Pancreas (tissue), 10 donors: ENCODE measurements around the gene CCNJL. TPM values are rescaled to one million over a fixed set of nuclear protein-coding genes. Genes with fewer than 3 reads are reported as not detected.

Source experiments
- ATAC-seq, 4 donors: fragments of 200-7000 bp; cut with Tn5 transposase; one replicate each; pipeline versions ENCODE4 v1.8.0 to v1.9.1; 2020; ENCODE audit warnings: mild to moderate bottlenecking in 4 of 4, moderate library complexity in 4 of 4
- DNase-seq, 6 donors: peaks; one replicate each; pipeline ENCODE4 v3.0.0-alpha.2; 2020
- FAIRE-seq: peaks from 2 replicates; lab custom pipeline; 2012; peaks lifted over from hg19 to GRCh38; lab: Jason Lieb, UNC
- H3K27ac ChIP-seq, 4 donors: fragments of 200-600 bp; sonication (generic); 1 replicate in 3 of 4; 2 replicates in 1 of 4; pipeline versions ENCODE4 v1.5.0 to v1.8.0; 2020
- H3K27me3 ChIP-seq, 4 donors: fragments of 200-600 bp; one replicate each; pipeline ENCODE4 v1.8.0; 2021
- H3K36me3 ChIP-seq, 3 donors: fragments of 200-600 bp; sonication (generic) in 1 of 3; one replicate each; pipeline versions ENCODE4 v1.5.0 to v1.8.0; 2020 to 2021
- H3K4me1 ChIP-seq, 3 donors: fragments of 200-600 bp; one replicate each; pipeline ENCODE4 v1.8.0; 2021
- H3K4me3 ChIP-seq, 4 donors: fragments of 200-600 bp; sonication (generic) in 2 of 4; one replicate each; pipeline versions ENCODE4 v1.5.0 to v1.8.0; 2020 to 2021
- H3K9me3 ChIP-seq, 4 donors: fragments of 200-600 bp; one replicate each; pipeline ENCODE4 v1.8.0; 2021
- CTCF ChIP-seq, 4 donors: fragments of 200-600 bp; sonication (generic) in 3 of 4; IDR thresholded peaks; one replicate each; pipeline versions ENCODE4 v1.5.0 to v1.8.0; 2021; ENCODE audit warnings: antibody characterized with exemption in 4 of 4
- WGBS, 2 donors: extraction: QIAGEN DNeasy Blood & Tissue Kit; methylation state at CpG; one replicate each; pipeline ENCODE4 v1.1.7; 2013; 5-methylcytosine and 5-hydroxymethylcytosine counted together
- intact Hi-C, 3 donors: fragments of 100-400 bp; cut with DNase I; formaldehyde crosslinking; loops; one replicate each; pipeline versions ENCODE4 v1.11.1 to v1.14.2; 2022
- polyA plus RNA-seq, 2 donors: library from polyadenylated mRNA; stranded (reverse); fragments of 200-250 nt; gene quantifications; one replicate each; pipeline ENCODE4 v1.2.3, GENCODE V29; 2013
- total RNA-seq, 6 donors: library from RNA; stranded (reverse); fragmentation: NEBNext Ultra II Directional in 4 of 6; extraction: Animal tissue kit (Norgen Biotek cat#: 25700) in 4 of 6; gene quantifications; one replicate each; pipeline versions ENCODE4 v1.2.1 to v1.2.4, GENCODE V29; 2021 to 2023
- donor health status: healthy with polysubstance abuse.
- donor health status: DM: no; HTN: no; CAD: no; lungs with moderate emphysema.
- donor health status: DM: no; HTN: no; CAD: no.
- donor health status: control.
- donor health status: control.
- donor health status: Bipolar disorder and iron deficiency.
- donor health status: DM: yes; HTN: yes; CAD: no.
- donor health status: DM: no; HTN: no; CAD: no.
- donor health status: DM: no; HTN: no; CAD: no.
- donor health status: DM: yes; HTN: yes; CAD: no.

The CCNJL gene
- total and polyA plus RNA-seq, 8 donors: 0.06 to 0.58 (median 0.14) TPM

DNA sequence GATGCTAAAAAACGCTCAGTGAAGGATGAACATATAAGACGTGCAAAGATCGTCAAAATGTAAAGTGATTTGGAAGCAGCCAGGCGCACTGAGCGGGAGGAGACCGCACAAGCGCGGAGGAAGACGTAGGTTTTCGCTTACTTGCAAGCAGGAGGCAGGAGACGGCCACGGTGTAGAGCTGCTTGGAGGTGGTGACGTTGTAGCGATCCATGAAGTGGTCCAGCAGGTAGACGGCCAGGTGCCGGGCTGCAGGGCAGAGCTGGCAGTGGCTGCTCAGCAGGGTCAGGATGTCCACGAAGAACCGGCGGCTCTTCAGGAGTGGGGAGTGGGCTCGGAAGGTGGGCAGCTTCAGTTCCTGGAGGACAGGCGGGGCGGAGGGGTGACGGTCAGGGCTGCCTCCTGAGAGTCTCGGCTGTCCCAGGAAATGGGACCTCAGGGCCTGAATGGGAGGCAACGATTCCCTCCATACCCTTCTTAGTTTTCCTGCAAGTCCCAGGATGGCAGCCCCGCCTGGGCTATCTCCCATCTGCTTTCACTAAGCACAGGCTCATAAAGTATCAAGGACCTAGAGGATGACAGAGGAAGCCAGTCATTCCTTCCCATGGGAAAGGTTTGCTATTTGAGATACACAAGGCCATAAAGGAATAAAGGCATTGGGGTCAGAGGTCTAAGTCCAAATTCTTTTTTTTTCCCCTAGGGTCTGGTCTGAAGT is 31.8 kb downstream of the CCNJL start:
- intact Hi-C loops: no loop called here
- 84 to 90% methylated on average over 26 of the region's 26 CpGs for WGBS, 2 donors

DNA sequence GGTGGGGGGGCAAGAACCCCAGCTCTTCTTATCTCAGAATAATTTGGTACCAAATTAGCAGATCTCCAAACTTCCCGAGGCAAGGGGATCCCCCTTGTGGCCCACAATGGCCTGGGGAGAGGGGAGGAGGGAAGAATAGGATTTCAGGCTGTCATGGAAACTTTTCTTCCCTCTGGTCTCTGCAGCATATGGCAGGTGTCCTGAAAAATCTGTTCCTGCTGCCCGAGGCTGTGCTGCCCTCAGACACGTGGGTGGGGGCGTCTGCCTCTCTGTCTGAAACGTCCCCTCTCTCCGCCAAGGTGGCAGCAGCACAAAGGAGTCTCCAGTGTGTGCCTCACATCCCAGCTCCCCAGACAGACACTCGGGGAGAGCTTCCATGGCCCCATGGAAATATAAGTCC is 34.0 kb downstream of the CCNJL start:
- Histone ChIP-seq H3K4me1 (no peaks in the 10 kb centered on the region), H3K27ac (no peak overlapping the region), H3K9me3 (no peaks in the 10 kb centered on the region), H3K27me3 (no peaks in the 10 kb centered on the region), H3K36me3 (no peaks in the 10 kb centered on the region), H3K4me3 (no peak overlapping the region)
- WGBS, 2 donors: 55 to 62% methylated on average over 7 of the region's 7 CpGs
- intact Hi-C loops: no loop called here
- FAIRE-seq (no peak), ATAC-seq (no peak), DNase-seq (no peak)
- no peak for TF ChIP-seq CTCF (IDR thresholded peaks at IDR 0.05)

More for the DNA sequence above, 31.8 kb downstream of the CCNJL start:
- Histone ChIP-seq H3K9me3 (no peaks in the 10 kb centered on the region), H3K4me1 (no peaks in the 10 kb centered on the region), H3K27me3 (no peaks in the 10 kb centered on the region), H3K27ac (no peak overlapping the region), H3K4me3 (no peak overlapping the region), H3K36me3 (no peaks in the 10 kb centered on the region)
- no peak for TF ChIP-seq CTCF (IDR thresholded peaks at IDR 0.05)
- DNase-seq: no peak
- FAIRE-seq: no peak
- ATAC-seq: no peak

GRCh38 chr5:160274483-160274931 is 37.9 kb downstream of the CCNJL start:
- Histone ChIP-seq H3K9me3 (no peaks in the 10 kb centered on the region), H3K4me3 (no peak overlapping the region), H3K27ac (no peak overlapping the region), H3K36me3 (no peaks in the 10 kb centered on the region), H3K4me1 (no peaks in the 10 kb centered on the region), H3K27me3 (no peaks in the 10 kb centered on the region)
- no peak for TF ChIP-seq CTCF (IDR thresholded peaks at IDR 0.05)
- intact Hi-C loops: no loop called here
- ATAC-seq (no peak), FAIRE-seq (no peak), DNase-seq (no peak)
- WGBS, 2 donors: 76 to 89% methylated on average over 5 of the region's 5 CpGs

- no peak overlapping the region for H3K4me3 ChIP-seq
- no peaks in the 10 kb centered on the region for H3K36me3 ChIP-seq
- no peaks in the 10 kb centered on the region for H3K27me3 ChIP-seq
- no peak for TF ChIP-seq CTCF (IDR thresholded peaks at IDR 0.05)
- WGBS, 2 donors: 92 to 93% methylated on average over 2 of the region's 2 CpGs
- intact Hi-C loops: no loop called here
- H3K27ac ChIP-seq: no peak overlapping the region
- H3K9me3 ChIP-seq: no peaks in the 10 kb centered on the region
- FAIRE-seq (no peak), DNase-seq (no peak), ATAC-seq (no peak)
- peaks cover 0 to 2% (median 0%) of the 10 kb centered on the region in 3 donors for H3K4me1 ChIP-seq
These were observed 39.5 kb downstream of the CCNJL start for GRCh38 chr5:160272889-160273288.

DNA sequence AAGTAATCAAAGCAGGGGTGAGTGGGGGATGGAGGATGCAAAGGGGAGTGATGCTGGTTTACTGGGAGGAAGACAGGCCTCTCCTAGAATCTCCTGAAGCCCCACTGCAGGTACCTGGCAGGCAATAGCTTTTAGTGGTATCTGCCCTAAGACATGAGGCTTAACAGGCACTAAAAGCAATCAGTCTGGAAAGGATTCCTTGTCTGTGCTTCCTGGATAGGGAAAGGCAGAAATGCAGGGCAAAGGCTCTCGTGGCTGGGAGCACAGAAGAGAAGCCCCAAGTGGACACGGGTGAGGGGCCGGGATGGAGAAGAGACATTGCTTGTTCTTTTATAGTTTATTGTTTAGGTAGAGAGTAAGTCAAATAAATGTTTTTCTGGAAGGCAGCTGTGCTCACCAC is 40.1 kb downstream of the CCNJL start:
- TF ChIP-seq CTCF (IDR thresholded peaks at IDR 0.05): no peak
- H3K27me3 ChIP-seq: no peaks in the 10 kb centered on the region
- no peak for ATAC-seq
- no peak for FAIRE-seq
- no peaks in the 10 kb centered on the region for H3K9me3 ChIP-seq
- intact Hi-C loops: no loop called here
- 78 to 79% methylated on average over 3 of the region's 3 CpGs for WGBS, 2 donors
- H3K27ac ChIP-seq: no peak overlapping the region
- no peak overlapping the region for H3K4me3 ChIP-seq
- DNase-seq: no peak
- peaks cover 0 to 2% (median 0%) of the 10 kb centered on the region in 3 donors for H3K4me1 ChIP-seq
- H3K36me3 ChIP-seq: no peaks in the 10 kb centered on the region
